MCF 10A (cell line): ENCODE data around the gene C19orf12. TPM values are rescaled to one million over a fixed set of nuclear protein-coding genes. Genes with fewer than 3 reads are reported as not detected.

Experiments
- BruUV-seq: library from RNA; stranded (reverse); fragments of 400-500 nt; replicated peaks from 2 replicates; lab custom pipeline; 2021; lab: Mats Ljungman, UMichigan
- CTCF ChIA-PET: fragments of 300-600 bp; sonication (Branson Sonifier 250); formaldehyde crosslinking; extraction: SDS; loops from one replicate; lab custom pipeline; 2021; ENCODE audit warnings: antibody characterized with exemption, inconsistent platforms; lab: Yijun Ruan, JAX
- POLR2A ChIA-PET: fragments of 300-600, 350-650 bp; sonication (Branson Sonifier 250); formaldehyde crosslinking; extraction: SDS; loops from one replicate; lab custom pipeline; 2020; ENCODE audit warnings: antibody characterized with exemption, inconsistent platforms; lab: Yijun Ruan, JAX
- DNase-seq: peaks from one replicate; pipeline ENCODE4 v3.0.0-alpha.2; 2018; ENCODE audit not compliant: unreplicated experiment
- H3K27ac Mint-ChIP-seq: one replicate; pipeline ENCODE4 v1.8.0; 2022; ENCODE audit warnings: mild to moderate bottlenecking, low read depth, mixed read lengths; ENCODE audit not compliant: unreplicated experiment
- H3K27me3 Mint-ChIP-seq: one replicate; pipeline ENCODE4 v1.8.0; 2022; ENCODE audit warnings: mixed read lengths; ENCODE audit not compliant: insufficient read depth, unreplicated experiment
- H3K36me3 Mint-ChIP-seq: one replicate; pipeline ENCODE4 v1.8.0; 2022; ENCODE audit warnings: mild to moderate bottlenecking, moderate library complexity, mixed read lengths; ENCODE audit not compliant: insufficient read depth, unreplicated experiment
- H3K4me1 Mint-ChIP-seq: one replicate; pipeline ENCODE4 v1.8.0; 2022; ENCODE audit warnings: mixed read lengths; ENCODE audit not compliant: insufficient read depth, unreplicated experiment
- H3K4me3 Mint-ChIP-seq: one replicate; pipeline ENCODE4 v1.8.0; 2022; ENCODE audit warnings: mild to moderate bottlenecking, moderate library complexity, mixed read lengths; ENCODE audit not compliant: unreplicated experiment
- H3K9me3 Mint-ChIP-seq: one replicate; pipeline ENCODE4 v1.8.0; 2022; ENCODE audit warnings: mixed read lengths; ENCODE audit not compliant: unreplicated experiment
- CTCF ChIP-seq: fragments of 200-600 bp; IDR thresholded peaks from one replicate; pipeline ENCODE4 v1.8.0; 2022; ENCODE audit warnings: antibody characterized with exemption, mild to moderate bottlenecking; ENCODE audit not compliant: unreplicated experiment
- intact Hi-C: fragments of 100-400 bp; cut with micrococcal nuclease; formaldehyde crosslinking; loops from 2 replicates; pipeline ENCODE4 v1.14.1; 2022
- total RNA-seq: library from RNA; stranded (reverse); gene quantifications from 2 replicates; pipeline ENCODE4 v1.2.3, GENCODE V29; 2022

Gene C19orf12
- total RNA-seq, 1 experiment from 2014 or later: 21.6 TPM

- intact Hi-C loops: no loop called here
- Mint-ChIP-seq H3K36me3 (peaks cover 2% of the 10 kb centered on the region), H3K4me1 (no peaks in the 10 kb centered on the region), H3K4me3 (no peak overlapping the region), H3K27ac (no peak overlapping the region), H3K9me3 (no peaks in the 10 kb centered on the region), H3K27me3 (no peaks in the 10 kb centered on the region)
- no TSS peak for BruUV-seq
- ChIA-PET CTCF (interaction anchor here (1.0 to 2.0 kb wide), 2 partner anchors 38 to 68 kb away, joined by 3 to 5 read pairs; no protein-coding TSS in a partner anchor), POLR2A (interaction anchor here (0.7 to 1.5 kb wide), 2 partner anchors 14 to 38 kb away, joined by 3 read pairs; no protein-coding TSS in a partner anchor)
- no peak for TF ChIP-seq CTCF
- no peak for DNase-seq
Observed at GRCh38 chr19:29678484-29679106, 36.5 kb downstream of the C19orf12 start.

- no peak for DNase-seq
- Mint-ChIP-seq H3K9me3 (no peaks in the 10 kb centered on the region), H3K4me3 (no peak overlapping the region), H3K4me1 (peaks cover 5% of the 10 kb centered on the region), H3K27me3 (no peaks in the 10 kb centered on the region), H3K27ac (no peak overlapping the region), H3K36me3 (peaks cover 4% of the 10 kb centered on the region)
- intact Hi-C loops: no loop called here
- no peak for TF ChIP-seq CTCF
- POLR2A ChIA-PET: interaction anchor here (0.6 to 1.5 kb wide), 3 partner anchors 15 to 167 kb away, joined by 3 read pairs; no protein-coding TSS in a partner anchor
- BruUV-seq: no TSS peak
- CTCF ChIA-PET: interaction anchor here (0.8 to 2.0 kb wide), 4 partner anchors 39 to 67 kb away, joined by 3 to 5 read pairs (median 3); no protein-coding TSS in a partner anchor
Observed at GRCh38 chr19:29677001-29677817, 37.9 kb downstream of the C19orf12 start.

- intact Hi-C loops: no loop called here
- Mint-ChIP-seq H3K36me3 (peaks cover 4% of the 10 kb centered on the region), H3K9me3 (no peaks in the 10 kb centered on the region), H3K27ac (no peak overlapping the region), H3K27me3 (no peaks in the 10 kb centered on the region), H3K4me1 (peaks cover 12% of the 10 kb centered on the region), H3K4me3 (no peak overlapping the region)
- ChIA-PET CTCF (interaction anchor here (1.1 kb wide), 1 partner anchor 66 kb away, joined by 3 read pairs; no protein-coding TSS in a partner anchor), POLR2A (interaction anchor here (1.0 kb wide), 1 partner anchor 70 kb away, joined by 3 read pairs; no protein-coding TSS in a partner anchor)
- no peak for TF ChIP-seq CTCF
- BruUV-seq: no TSS peak
- DNase-seq: no peak
Observed at GRCh38 chr19:29676586-29676985, 38.5 kb downstream of the C19orf12 start.

GRCh38 chr19:29675650-29676186 is 39.3 kb downstream of the C19orf12 start:
- H3K27ac Mint-ChIP-seq: no peak overlapping the region
- H3K27me3 Mint-ChIP-seq: no peaks in the 10 kb centered on the region
- BruUV-seq: no TSS peak
- intact Hi-C loops: no loop called here
- no peak for TF ChIP-seq CTCF
- H3K4me1 Mint-ChIP-seq: peaks cover 18% of the 10 kb centered on the region
- CTCF ChIA-PET: interaction anchor here (0.6 kb wide), 1 partner anchor 40 kb away, joined by 4 read pairs; no protein-coding TSS in a partner anchor
- peaks cover 13% of the 10 kb centered on the region for H3K36me3 Mint-ChIP-seq
- no peak overlapping the region for H3K4me3 Mint-ChIP-seq
- DNase-seq: no peak
- POLR2A ChIA-PET: no interaction called here
- H3K9me3 Mint-ChIP-seq: no peaks in the 10 kb centered on the region
